Stimulated activated CD8-positive, alpha-beta memory T cell treated with anti-CD3 and anti-CD28 coated beads, Interleukin-12 subunit alpha, Interleukin-12 subunit beta, amount 100 ng/mL, for 4 hours (primary cell): ENCODE data around the gene DENND4B.

Experiments
- DNase-seq: peaks from one replicate; pipeline ENCODE4 v3.0.0-alpha.2; 2020; ENCODE audit warnings: low read depth

Gene DENND4B

DNA sequence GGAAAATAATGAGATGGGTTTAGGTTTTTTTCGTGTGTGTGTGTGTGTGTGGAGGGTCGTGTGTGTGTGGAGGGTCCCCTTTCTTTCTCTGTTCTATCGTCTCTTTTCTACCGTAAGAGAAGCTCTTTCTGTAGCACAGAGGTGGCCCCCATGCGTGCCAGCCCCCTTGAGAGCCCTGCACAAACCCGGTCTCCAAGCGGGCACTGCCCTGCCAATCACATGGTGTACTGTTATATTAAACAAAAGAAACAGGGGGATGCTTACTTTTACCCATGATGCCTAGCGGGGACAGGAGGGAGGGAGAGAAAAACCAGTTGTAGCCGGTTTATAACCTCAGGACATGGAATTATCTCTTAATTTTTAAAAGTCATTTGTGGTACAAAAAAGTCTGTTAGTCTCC is 64.8 kb downstream of the DENND4B start:
- DNase-seq, result no peak

- DNase-seq, result no peak
Measured at GRCh38 chr1:153880962-153881361, 65.6 kb downstream of the DENND4B start.

DNA sequence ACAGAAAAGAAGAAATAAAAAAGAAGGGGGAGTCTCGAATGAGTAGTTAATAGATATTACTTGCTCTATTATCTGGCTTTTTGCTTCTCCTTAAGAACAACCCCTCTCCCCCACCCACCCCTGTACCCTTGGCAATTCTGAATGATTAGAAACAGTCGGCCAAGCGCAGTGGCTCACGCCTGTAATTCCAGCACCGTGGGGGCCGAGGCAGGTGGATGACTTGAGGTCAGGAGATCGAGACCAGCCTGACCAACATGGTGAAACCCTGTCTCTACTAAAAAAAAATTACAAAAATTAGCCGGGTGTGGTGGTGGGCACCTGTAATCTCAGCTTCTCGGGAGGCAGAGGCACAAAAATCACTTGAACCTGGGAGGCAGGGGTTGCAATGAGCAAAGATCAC is 66.5 kb downstream of the DENND4B start:
- no peak for DNase-seq
